GM12891 (cell line): Measurements from ENCODE around the gene ZDHHC4.

ENCODE experiments used
- DNase-seq: peaks from one replicate; pipeline ENCODE4 v3.0.0; 2011; ENCODE audit warnings: low spot score; ENCODE audit not compliant: insufficient read length
- FAIRE-seq: peaks from 2 replicates; lab custom pipeline; 2011; peaks lifted over from hg19 to GRCh38; lab: Jason Lieb, UNC
- PAX5 ChIP-seq: IDR thresholded peaks from 2 replicates; pipeline ENCODE4 v1.6.1; 2011; ENCODE audit warnings: low read length, moderate library complexity, mild to moderate bottlenecking; ENCODE audit not compliant: insufficient read depth, severe bottlenecking
- POLR2A ChIP-seq: IDR thresholded peaks from 2 replicates; pipeline ENCODE4 v1.6.1; 2011; ENCODE audit warnings: low read depth, low read length, control low read depth
- POLR2AphosphoS5 ChIP-seq: IDR thresholded peaks from 2 replicates; pipeline ENCODE4 v1.6.1; 2011; ENCODE audit warnings: low read depth, low read length, control low read depth
- POU2F2 ChIP-seq: IDR thresholded peaks from 2 replicates; pipeline ENCODE4 v1.6.1; 2011; ENCODE audit warnings: low read depth, mild to moderate bottlenecking, control low read depth, low read length, moderate library complexity
- SPI1 ChIP-seq: IDR thresholded peaks from 2 replicates; pipeline ENCODE4 v1.6.1; 2011; ENCODE audit warnings: low read depth, low read length, control low read depth
- TAF1 ChIP-seq: IDR thresholded peaks from 2 replicates; pipeline ENCODE4 v1.6.1; 2011; ENCODE audit warnings: low read depth, low read length, control low read depth

Gene ZDHHC4

GRCh38 chr7:6542368-6542767, 34.9 kb upstream of the ZDHHC4 start:
- TF ChIP-seq TAF1 (no peak), POLR2AphosphoS5 (no peak)
- DNase-seq = no peak
- FAIRE-seq = no peak

GRCh38 chr7:6545398-6546126, 31.7 kb upstream of the ZDHHC4 start:
- TF ChIP-seq POLR2AphosphoS5 = no peak
- no peak for TF ChIP-seq TAF1
- TF ChIP-seq PAX5 = no peak
- no peak for TF ChIP-seq POLR2A
- no peak for TF ChIP-seq POU2F2
- no peak for TF ChIP-seq SPI1
- no peak for FAIRE-seq
- no peak for DNase-seq

DNA sequence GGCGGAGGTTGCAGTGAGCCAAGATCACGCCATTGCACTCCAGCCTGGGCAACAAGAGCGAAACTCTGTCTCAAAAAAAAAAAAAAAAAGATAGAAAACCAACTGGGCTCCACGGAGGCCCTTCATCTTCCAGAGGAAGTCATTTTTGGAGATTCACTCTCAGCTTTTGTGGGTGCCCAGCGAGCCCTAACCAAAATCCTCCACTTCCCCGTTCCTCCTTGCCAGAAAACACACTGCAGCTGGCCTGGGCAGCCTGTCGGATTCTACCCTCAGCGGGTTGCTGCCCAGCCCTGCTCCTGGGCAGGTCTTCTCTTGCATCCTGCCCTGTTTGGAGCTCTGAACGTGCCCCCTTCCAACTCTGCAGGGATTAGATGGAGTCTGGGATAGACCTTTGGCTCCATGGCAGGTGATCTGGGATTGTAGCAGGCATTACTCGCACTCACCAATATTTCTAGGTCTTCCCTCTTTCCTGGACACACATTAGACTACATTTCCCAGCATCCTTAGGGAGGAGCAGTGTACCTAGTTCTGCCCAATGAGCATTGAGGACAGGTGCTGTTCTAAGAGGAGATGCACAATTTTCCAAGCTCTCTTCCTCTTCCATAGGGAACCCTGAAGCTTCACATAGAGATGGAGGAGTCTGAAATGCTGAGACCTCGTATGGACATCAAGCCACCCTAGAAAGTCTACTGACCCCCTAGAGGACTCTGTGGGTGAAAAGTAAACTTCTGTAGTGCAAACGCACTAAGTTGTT, 30.6 kb upstream of the ZDHHC4 start:
- DNase-seq (no peak), FAIRE-seq (peak; percentile 26)
- no peak for TF ChIP-seq POLR2A
- no peak for TF ChIP-seq POU2F2
- TF ChIP-seq SPI1 = no peak
- TF ChIP-seq POLR2AphosphoS5 = no peak

DNA sequence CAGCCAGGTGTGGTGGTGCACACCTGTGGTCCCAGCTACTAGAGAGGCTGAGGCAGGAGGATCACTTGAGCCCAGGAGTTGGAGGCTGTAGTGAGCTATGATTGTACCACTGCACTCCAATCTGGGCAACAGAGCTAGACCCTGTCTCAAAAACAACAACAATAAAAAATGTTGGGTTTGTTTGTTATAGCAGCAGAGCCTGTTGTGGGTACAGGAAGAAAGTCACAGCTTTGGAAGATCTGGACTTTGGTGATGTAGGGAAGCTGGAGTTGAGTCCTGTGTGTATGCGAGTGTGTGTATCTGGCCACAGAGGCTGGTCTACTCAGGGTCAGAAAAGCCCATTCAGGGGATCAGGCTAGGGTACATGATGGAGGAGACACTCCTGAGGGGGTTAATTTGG, 29.9 kb upstream of the ZDHHC4 start:
- no peak for FAIRE-seq
- no peak for DNase-seq
- no peak for TF ChIP-seq POLR2A
- TF ChIP-seq POLR2AphosphoS5 = no peak
- no peak for TF ChIP-seq TAF1
- TF ChIP-seq POU2F2 = no peak
- no peak for TF ChIP-seq PAX5
- TF ChIP-seq SPI1 = no peak

- FAIRE-seq (no peak), DNase-seq (no peak)
- TF ChIP-seq PAX5 (no peak), POU2F2 (no peak), TAF1 (no peak), POLR2A (no peak), SPI1 (no peak), POLR2AphosphoS5 (no peak)
These were observed 26.2 kb upstream of the ZDHHC4 start, which contains the start of gene GRID2IP for GRCh38 chr7:6551016-6551511. GRID2IP (minus strand) TSS chr7:6551461; CDS start chr7:6551436, 25 bp downstream.

- FAIRE-seq (no peak), DNase-seq (no peak)
- TF ChIP-seq SPI1 (no peak), POLR2AphosphoS5 (no peak), TAF1 (no peak), PAX5 (no peak), POLR2A (no peak), POU2F2 (no peak)
These were observed 23.7 kb upstream of the ZDHHC4 start for GRCh38 chr7:6553448-6554044.

DNA sequence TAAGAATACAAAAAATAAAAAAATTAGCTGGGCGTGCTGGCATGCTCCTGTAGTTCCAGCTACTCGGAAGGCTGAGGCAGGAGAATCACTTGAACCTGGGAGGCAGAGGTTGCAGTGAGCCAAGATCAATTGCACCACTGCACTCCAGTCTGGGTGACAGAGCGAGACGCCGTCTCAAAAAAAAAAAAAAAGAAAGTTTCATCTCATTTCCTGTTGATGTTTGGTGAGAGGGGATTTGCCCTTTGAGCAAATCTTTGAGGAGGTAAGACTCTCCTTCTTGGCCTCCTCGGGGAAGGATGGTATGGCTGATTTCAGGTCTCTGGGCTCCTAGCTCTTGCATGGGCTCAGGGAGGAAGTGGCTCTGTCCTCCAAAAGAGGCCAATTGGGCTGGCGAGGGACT, 22.4 kb upstream of the ZDHHC4 start:
- no peak for TF ChIP-seq PAX5
- TF ChIP-seq POU2F2 = no peak
- TF ChIP-seq SPI1 = no peak; the same call in 1 of the 2 replicates
- no peak for TF ChIP-seq POLR2AphosphoS5
- no peak for TF ChIP-seq TAF1
- TF ChIP-seq POLR2A = no peak
- FAIRE-seq = no peak
- no peak for DNase-seq

DNA sequence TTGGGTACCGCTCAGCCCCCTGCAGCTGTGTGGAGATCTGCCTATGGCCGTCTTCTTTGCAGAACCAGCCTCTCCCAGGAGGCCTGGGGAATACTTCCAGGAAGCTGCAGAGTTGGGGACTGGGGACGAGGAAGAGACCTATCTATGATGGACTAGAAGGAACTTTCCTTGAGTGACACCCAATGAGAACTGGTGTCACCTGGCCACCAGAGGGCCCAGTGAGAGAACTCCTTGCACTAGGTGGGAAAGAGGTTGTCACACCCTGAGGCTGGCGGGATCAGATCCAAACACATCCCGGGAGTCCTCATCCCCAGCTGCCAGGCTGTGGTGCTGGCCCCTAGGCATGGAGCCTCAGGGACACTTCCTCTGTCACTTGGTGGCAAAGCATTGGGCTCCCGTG, 21.1 kb upstream of the ZDHHC4 start:
- FAIRE-seq (no peak), DNase-seq (no peak)
- TF ChIP-seq PAX5 (no peak), POLR2AphosphoS5 (no peak), TAF1 (no peak), SPI1 (no peak), POU2F2 (no peak), POLR2A (no peak)

GRCh38 chr7:6558837-6559236, 18.4 kb upstream of the ZDHHC4 start:
- FAIRE-seq = no peak
- TF ChIP-seq TAF1 (no peak), SPI1 (peak; percentile 56)

More at GRCh38 chr7:6558837-6559236, 18.4 kb upstream of the ZDHHC4 start:
- DNase-seq = no peak
